Upper lobe of left lung (tissue), 4 donors: ENCODE data around the gene INPP4B.

ENCODE experiments used
- CTCF ChIP-seq, 6 experiments: fragments of 450-650 bp in 4 of 6; fragments of 200-600 bp in 2 of 6; sonication (generic) in 2 of 6; IDR thresholded peaks; one replicate each; pipeline ENCODE4 v1.5.1; 2016 to 2019; ENCODE audit warnings: antibody characterized with exemption in 6 of 6
- POLR2A ChIP-seq, 4 donors: fragments of 450-650 bp; IDR thresholded peaks; one replicate each; pipeline ENCODE4 v1.5.1; 2016 to 2017; ENCODE audit warnings: antibody characterized with exemption in 4 of 4, mild to moderate bottlenecking in 2 of 4
- POLR2AphosphoS5 ChIP-seq, 2 donors: sonication (generic); formaldehyde crosslinking; IDR thresholded peaks; one replicate each; pipeline ENCODE4 v1.5.1; 2017; ENCODE audit warnings: antibody characterized with exemption in 2 of 2

DNA sequence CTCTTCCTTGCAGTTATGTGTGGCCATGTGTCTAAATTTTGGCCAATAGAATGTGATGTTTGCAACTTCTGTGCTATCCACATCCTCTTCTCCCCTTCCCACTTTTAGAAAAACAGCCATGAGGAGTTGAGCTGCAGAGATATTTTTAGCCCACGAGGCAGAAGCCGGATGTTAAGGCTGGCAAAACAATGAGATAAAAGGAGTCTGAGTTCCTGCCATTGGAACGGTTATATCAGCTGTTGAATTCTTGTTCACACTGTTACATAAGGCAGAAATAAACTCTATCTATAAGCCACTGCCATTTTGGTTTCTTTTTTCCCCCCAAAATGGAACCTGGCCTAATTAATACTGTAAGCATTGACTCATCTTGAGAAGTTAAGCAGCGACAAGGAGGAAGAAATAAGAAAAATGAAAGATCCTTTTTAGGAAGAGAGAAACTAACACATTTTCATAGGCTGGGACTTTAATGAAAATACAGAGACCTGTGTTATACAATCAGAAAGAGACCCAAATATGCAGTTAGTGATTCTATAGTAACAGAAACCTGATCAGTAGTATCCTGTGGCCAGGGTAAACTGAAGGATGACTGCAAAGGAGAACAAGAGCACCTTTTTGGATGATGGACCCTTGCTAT, 200.5 kb downstream of the INPP4B start:
- TF ChIP-seq CTCF (IDR thresholded peaks at IDR 0.05), result no peak
- TF ChIP-seq POLR2A (IDR thresholded peaks at IDR 0.05), result no peak
- no peak for TF ChIP-seq POLR2AphosphoS5 (IDR thresholded peaks at IDR 0.05)
